ENCODE data around the gene PSMD11. TPM values are rescaled to one million over a fixed set of nuclear protein-coding genes. Genes with fewer than 3 reads are reported as not detected.

The PSMD11 gene
- total RNA-seq, 1 donor from 2014 or later: 109 TPM

- Mint-ChIP-seq H3K4me3 (no peak overlapping the region), H3K9me3 (no peaks in the 10 kb centered on the region), H3K4me1 (ENCODE audit: unreplicated experiment) (no peaks in the 10 kb centered on the region), H3K27me3 (no peaks in the 10 kb centered on the region), H3K27ac (no peak overlapping the region), H3K36me3 (peaks cover 50% of the 10 kb centered on the region)
- TF ChIP-seq, protein P1, sequence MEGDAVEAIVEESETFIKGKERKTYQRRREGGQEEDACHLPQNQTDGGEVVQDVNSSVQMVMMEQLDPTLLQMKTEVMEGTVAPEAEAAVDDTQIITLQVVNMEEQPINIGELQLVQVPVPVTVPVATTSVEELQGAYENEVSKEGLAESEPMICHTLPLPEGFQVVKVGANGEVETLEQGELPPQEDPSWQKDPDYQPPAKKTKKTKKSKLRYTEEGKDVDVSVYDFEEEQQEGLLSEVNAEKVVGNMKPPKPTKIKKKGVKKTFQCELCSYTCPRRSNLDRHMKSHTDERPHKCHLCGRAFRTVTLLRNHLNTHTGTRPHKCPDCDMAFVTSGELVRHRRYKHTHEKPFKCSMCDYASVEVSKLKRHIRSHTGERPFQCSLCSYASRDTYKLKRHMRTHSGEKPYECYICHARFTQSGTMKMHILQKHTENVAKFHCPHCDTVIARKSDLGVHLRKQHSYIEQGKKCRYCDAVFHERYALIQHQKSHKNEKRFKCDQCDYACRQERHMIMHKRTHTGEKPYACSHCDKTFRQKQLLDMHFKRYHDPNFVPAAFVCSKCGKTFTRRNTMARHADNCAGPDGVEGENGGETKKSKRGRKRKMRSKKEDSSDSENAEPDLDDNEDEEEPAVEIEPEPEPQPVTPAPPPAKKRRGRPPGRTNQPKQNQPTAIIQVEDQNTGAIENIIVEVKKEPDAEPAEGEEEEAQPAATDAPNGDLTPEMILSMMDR (conservative IDR thresholded peaks at IDR 0.05): no peak
- no peak for DNase-seq (ENCODE audit: extremely low spot score, unreplicated experiment)
Measured at GRCh38 chr17:32458371-32458770, 14.1 kb downstream of the PSMD11 start.

DNA sequence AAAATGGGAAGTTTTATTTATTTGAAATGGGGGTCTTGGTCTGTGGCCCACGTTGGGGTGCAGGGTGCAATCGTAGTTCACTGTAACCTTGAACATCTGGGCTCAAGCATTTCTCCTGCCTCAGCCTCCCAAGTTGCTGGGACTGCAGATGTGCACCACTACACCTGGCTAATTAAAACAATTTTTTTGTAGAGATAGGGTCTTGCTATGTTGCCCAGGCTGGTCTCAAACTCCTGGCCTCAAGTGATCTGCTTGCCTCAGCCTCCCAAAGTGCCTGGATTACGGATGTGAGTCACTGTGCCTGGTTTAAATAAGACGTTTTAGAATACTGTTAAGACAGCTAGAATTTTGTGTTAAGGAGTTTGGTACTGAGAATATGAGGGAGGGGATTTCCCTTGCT, 15.7 kb downstream of the PSMD11 start:
- H3K4me3 Mint-ChIP-seq: no peak overlapping the region
- H3K27me3 Mint-ChIP-seq: no peaks in the 10 kb centered on the region
- no peaks in the 10 kb centered on the region for H3K4me1 Mint-ChIP-seq (ENCODE audit: unreplicated experiment)
- no peaks in the 10 kb centered on the region for H3K9me3 Mint-ChIP-seq
- DNase-seq (ENCODE audit: extremely low spot score, unreplicated experiment): no peak
- TF ChIP-seq, protein P1 (conservative IDR thresholded peaks at IDR 0.05): no peak
- peaks cover 40% of the 10 kb centered on the region for H3K36me3 Mint-ChIP-seq
- H3K27ac Mint-ChIP-seq: no peak overlapping the region

DNA sequence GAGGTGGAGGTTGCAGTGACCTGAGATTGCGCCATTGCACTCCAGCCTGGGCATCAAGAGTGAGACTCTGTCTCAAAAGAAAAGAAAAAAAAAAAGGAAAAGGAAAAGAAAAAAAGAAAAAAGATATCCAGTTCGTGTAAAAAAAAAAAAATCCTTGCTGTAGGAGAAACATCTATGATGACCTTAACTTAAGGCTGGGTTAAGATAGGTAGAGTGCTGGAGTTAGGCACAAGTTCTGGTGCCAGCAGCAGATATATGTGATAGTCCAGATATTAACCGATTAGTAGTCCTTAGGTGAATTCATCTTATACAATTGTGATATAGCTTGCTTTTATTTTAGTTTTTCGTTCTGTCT, 17.2 kb downstream of the PSMD11 start:
- no peak for DNase-seq (ENCODE audit: extremely low spot score, unreplicated experiment)
- peak overlapping the region; percentile 17 for H3K27ac Mint-ChIP-seq
- TF ChIP-seq, protein P1 (conservative IDR thresholded peaks at IDR 0.05): no peak
- peaks cover 41% of the 10 kb centered on the region for H3K36me3 Mint-ChIP-seq
- no peaks in the 10 kb centered on the region for H3K9me3 Mint-ChIP-seq
- H3K4me1 Mint-ChIP-seq (ENCODE audit: unreplicated experiment): no peaks in the 10 kb centered on the region
- no peak overlapping the region for H3K4me3 Mint-ChIP-seq
- no peaks in the 10 kb centered on the region for H3K27me3 Mint-ChIP-seq

GRCh38 chr17:32461853-32462617, 17.7 kb downstream of the PSMD11 start:
- TF ChIP-seq, protein P1 (conservative IDR thresholded peaks at IDR 0.05): peak; percentile 76
- Mint-ChIP-seq H3K27me3 (no peaks in the 10 kb centered on the region), H3K9me3 (no peaks in the 10 kb centered on the region), H3K36me3 (peaks cover 38% of the 10 kb centered on the region), H3K4me1 (ENCODE audit: unreplicated experiment) (no peaks in the 10 kb centered on the region), H3K4me3 (no peak overlapping the region), H3K27ac (peak overlapping the region; percentile 17)
- DNase-seq (ENCODE audit: extremely low spot score, unreplicated experiment): no peak

- peaks cover 36% of the 10 kb centered on the region for H3K36me3 Mint-ChIP-seq
- H3K27me3 Mint-ChIP-seq: no peaks in the 10 kb centered on the region
- no peak overlapping the region for H3K27ac Mint-ChIP-seq
- no peak for DNase-seq (ENCODE audit: extremely low spot score, unreplicated experiment)
- TF ChIP-seq, protein P1 (conservative IDR thresholded peaks at IDR 0.05): no peak
- H3K9me3 Mint-ChIP-seq: no peaks in the 10 kb centered on the region
- H3K4me3 Mint-ChIP-seq: no peak overlapping the region
- no peaks in the 10 kb centered on the region for H3K4me1 Mint-ChIP-seq (ENCODE audit: unreplicated experiment)
Measured at GRCh38 chr17:32463304-32463703, 19.0 kb downstream of the PSMD11 start.
